Liver (tissue), 9 donors: ENCODE data around the gene SIPA1L3. TPM values are rescaled to one million over a fixed set of nuclear protein-coding genes. Genes with fewer than 3 reads are reported as not detected.

Experiments
- DNase-seq: peaks from one replicate; pipeline ENCODE4 v3.0.0-alpha.2; 2017; ENCODE audit warnings: low spot score
- H3K27ac ChIP-seq, 2 donors: one replicate each; pipeline ENCODE4 v1.7.0; 2013; ENCODE audit warnings: inconsistent platforms in 2 of 2, low read length in 2 of 2, control low read depth in 1 of 2, low read depth in 1 of 2, mild to moderate bottlenecking in 1 of 2
- H3K27me3 ChIP-seq, 4 donors: one replicate each; pipeline versions ENCODE4 v1.6.1 to v1.7.0; 2013; ENCODE audit warnings: low read length in 3 of 4, inconsistent platforms in 1 of 4, mild to moderate bottlenecking in 1 of 4, moderate library complexity in 1 of 4; ENCODE audit not compliant: control insufficient read depth in 4 of 4, insufficient read depth in 4 of 4
- H3K36me3 ChIP-seq, 4 donors: one replicate each; pipeline versions ENCODE4 v1.6.1 to v1.7.0; 2013; ENCODE audit warnings: low read length in 3 of 4, mild to moderate bottlenecking in 3 of 4, low read depth in 1 of 4, moderate library complexity in 1 of 4; ENCODE audit not compliant: control insufficient read depth in 4 of 4, insufficient read depth in 3 of 4
- H3K4me1 ChIP-seq, 4 donors: one replicate each; pipeline versions ENCODE4 v1.6.1 to v1.7.0; 2013; ENCODE audit warnings: low read length in 3 of 4, mild to moderate bottlenecking in 3 of 4, moderate library complexity in 1 of 4; ENCODE audit not compliant: control insufficient read depth in 4 of 4, insufficient read depth in 4 of 4
- H3K4me3 ChIP-seq, 3 donors: one replicate each; pipeline versions ENCODE4 v1.6.1 to v1.7.0; 2013; ENCODE audit warnings: low read length in 3 of 3, control low read depth in 1 of 3, low read depth in 1 of 3, mild to moderate bottlenecking in 1 of 3
- H3K9ac ChIP-seq, 2 donors: one replicate each; pipeline ENCODE4 v1.7.0; 2013; ENCODE audit warnings: low read length in 2 of 2, mild to moderate bottlenecking in 2 of 2, moderate library complexity in 2 of 2, control low read depth in 1 of 2, low read depth in 1 of 2
- H3K9me3 ChIP-seq, 4 donors: one replicate each; pipeline versions ENCODE4 v1.6.1 to v1.7.0; 2013; ENCODE audit warnings: low read length in 3 of 4; ENCODE audit not compliant: control insufficient read depth in 4 of 4
- EGR1 ChIP-seq, 2 donors: IDR thresholded peaks; 2 replicates each; pipeline ENCODE4 v1.6.1; 2016 to 2018; ENCODE audit warnings: antibody characterized with exemption in 2 of 2, low read depth in 2 of 2
- FOXA1 ChIP-seq: IDR thresholded peaks from 2 replicates; pipeline ENCODE4 v1.6.1; 2016; ENCODE audit warnings: antibody characterized with exemption
- FOXA2 ChIP-seq: IDR thresholded peaks from 2 replicates; pipeline ENCODE4 v1.6.1; 2016; ENCODE audit warnings: antibody characterized with exemption
- GABPA ChIP-seq, 2 donors: IDR thresholded peaks in 1 of 2; conservative IDR thresholded peaks in 1 of 2; 2 replicates each; pipeline ENCODE4 v1.6.1; 2016; ENCODE audit warnings: antibody characterized with exemption in 2 of 2, mild to moderate bottlenecking in 1 of 2, moderate library complexity in 1 of 2
- HNF4A ChIP-seq, 2 donors: conservative IDR thresholded peaks; 2 replicates each; pipeline ENCODE4 v1.6.1; 2016; ENCODE audit warnings: antibody characterized with exemption in 2 of 2, mild to moderate bottlenecking in 2 of 2
- HNF4G ChIP-seq: IDR thresholded peaks from 2 replicates; pipeline ENCODE4 v1.6.1; 2016; ENCODE audit warnings: antibody characterized with exemption
- JUND ChIP-seq, 2 donors: IDR thresholded peaks; 2 replicates each; pipeline ENCODE4 v1.6.1; 2016; ENCODE audit warnings: antibody characterized with exemption in 2 of 2
- NR2F2 ChIP-seq: IDR thresholded peaks from 2 replicates; pipeline ENCODE4 v1.6.1; 2016; ENCODE audit warnings: antibody characterized with exemption
- RAD21 ChIP-seq, 2 donors: IDR thresholded peaks; 2 replicates each; pipeline ENCODE4 v1.6.1; 2016; ENCODE audit warnings: antibody characterized with exemption in 2 of 2, mild to moderate bottlenecking in 2 of 2
- RXRA ChIP-seq, 2 donors: IDR thresholded peaks; 2 replicates each; pipeline ENCODE4 v1.6.1; 2017 to 2018; ENCODE audit warnings: antibody characterized with exemption in 2 of 2, mild to moderate bottlenecking in 1 of 2
- SP1 ChIP-seq: IDR thresholded peaks from 2 replicates; pipeline ENCODE4 v1.6.1; 2018; ENCODE audit warnings: antibody characterized with exemption, mild to moderate bottlenecking
- TAF1 ChIP-seq: conservative IDR thresholded peaks from 2 replicates; pipeline ENCODE4 v1.6.1; 2016; ENCODE audit warnings: antibody characterized with exemption, mild to moderate bottlenecking
- YY1 ChIP-seq: IDR thresholded peaks from 2 replicates; pipeline ENCODE4 v1.6.1; 2016; ENCODE audit warnings: antibody characterized with exemption, mild to moderate bottlenecking
- WGBS: extraction: QIAGEN DNeasy Blood & Tissue Kit; methylation state at CpG from one replicate; pipeline ENCODE4 v1.1.7; 2013; 5-methylcytosine and 5-hydroxymethylcytosine counted together
- polyA plus RNA-seq, 2 donors: library from polyadenylated mRNA; stranded (reverse) in 1 of 2; unstranded in 1 of 2; fragments of 200-250 nt in 1 of 2; fragments of >200 nt in 1 of 2; fragmentation: Nextera tagmentation in 1 of 2; extraction: Ambion mirVana in 1 of 2; gene quantifications; one replicate each; pipeline versions ENCODE4 v1.2.1 to v1.2.3, GENCODE V29; 2013 to 2015
- total RNA-seq, 2 donors: library from RNA; depleted of rRNA; stranded (reverse); fragments of >200 nt; gene quantifications; one replicate each; pipeline ENCODE4 v1.2.3, GENCODE V29; 2014
- TF ChIP-seq, protein P1 (sequence below): IDR thresholded peaks from 2 replicates; pipeline ENCODE4 v1.6.1; 2016; ENCODE audit warnings: antibody characterized with exemption
- TF ChIP-seq, protein P2 (sequence below): IDR thresholded peaks from 2 replicates; pipeline ENCODE4 v1.6.1; 2016; ENCODE audit warnings: antibody characterized with exemption, mild to moderate bottlenecking
- TF ChIP-seq, protein P3 (sequence below): IDR thresholded peaks from 2 replicates; pipeline ENCODE4 v1.6.1; 2016; ENCODE audit warnings: antibody characterized with exemption
- TF ChIP-seq, protein P4 (sequence below): fragments of 150-350 bp; IDR thresholded peaks from 2 replicates; pipeline ENCODE4 v1.5.1; 2017; ENCODE audit warnings: improper control_type of control experiment, low read depth, low read length; ENCODE audit not compliant: missing input control
- TF ChIP-seq, protein P5 (sequence below): IDR thresholded peaks from 2 replicates; pipeline ENCODE4 v1.6.1; 2016; ENCODE audit warnings: antibody characterized with exemption
- donor health status: healthy.
- donor health status: healthy.
- donor health status: healthy.
- donor health status: healthy.
- donor health status: healthy.

The SIPA1L3 gene
- total and polyA plus RNA-seq, 4 donors = 2.4 to 10.0 (median 4.4) TPM

DNA sequence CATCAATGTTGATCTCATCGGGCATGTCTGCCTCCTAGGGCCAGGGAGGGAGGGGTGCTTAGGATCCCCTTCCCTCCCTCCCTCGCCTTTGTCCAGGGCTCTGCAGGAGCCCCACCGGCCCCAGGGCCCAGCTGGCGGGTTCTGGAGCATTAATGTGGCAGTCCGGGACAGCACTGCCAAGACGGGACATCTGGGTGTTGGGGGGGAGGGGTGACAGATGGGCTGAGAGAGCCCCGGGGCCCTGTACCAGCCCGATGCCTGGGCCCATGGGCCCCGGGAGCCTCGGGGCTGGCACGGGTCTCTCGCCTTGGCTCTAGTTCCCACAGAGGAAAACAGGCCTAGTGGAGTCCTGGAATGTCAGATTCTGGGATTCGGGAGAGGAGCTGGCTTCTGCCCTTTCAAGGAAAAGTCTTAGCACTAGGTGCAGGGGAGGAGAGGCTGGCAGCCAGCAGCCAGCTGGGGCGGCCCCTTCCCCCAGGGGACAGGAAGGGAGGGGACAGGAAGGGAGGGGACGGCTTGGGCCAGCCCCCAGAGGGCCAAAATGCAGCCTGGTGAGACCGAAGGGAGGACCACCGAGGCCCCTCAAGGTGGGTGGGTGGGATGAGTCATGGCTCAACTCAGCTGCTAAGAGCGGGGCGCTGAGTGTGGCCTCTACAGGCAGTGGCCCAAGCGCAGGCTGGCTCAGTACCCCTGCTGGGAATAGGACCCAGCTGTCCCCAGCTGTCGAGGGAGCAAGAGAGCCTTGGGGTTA lies 346.1 kb downstream of the SIPA1L3 start:
- Histone ChIP-seq H3K9me3 (no peaks in the 10 kb centered on the region), H3K36me3 (no peaks in the 10 kb centered on the region), H3K27ac (peak overlapping the region; percentile 33 to 56), H3K9ac (no peak overlapping the region), H3K4me3 (no peak overlapping the region), H3K27me3 (peaks cover 0 to 6% (median 1%) of the 10 kb centered on the region in 4 donors), H3K4me1 (peaks cover 9 to 29% (median 13%) of the 10 kb centered on the region in 4 donors)
- DNase-seq = no peak
- no peak for TF ChIP-seq RXRA (IDR thresholded peaks at IDR 0.05)
- TF ChIP-seq NR2F2 = peak; percentile 27
- WGBS = 77% methylated on average over 21 of the region's 21 CpGs

DNA sequence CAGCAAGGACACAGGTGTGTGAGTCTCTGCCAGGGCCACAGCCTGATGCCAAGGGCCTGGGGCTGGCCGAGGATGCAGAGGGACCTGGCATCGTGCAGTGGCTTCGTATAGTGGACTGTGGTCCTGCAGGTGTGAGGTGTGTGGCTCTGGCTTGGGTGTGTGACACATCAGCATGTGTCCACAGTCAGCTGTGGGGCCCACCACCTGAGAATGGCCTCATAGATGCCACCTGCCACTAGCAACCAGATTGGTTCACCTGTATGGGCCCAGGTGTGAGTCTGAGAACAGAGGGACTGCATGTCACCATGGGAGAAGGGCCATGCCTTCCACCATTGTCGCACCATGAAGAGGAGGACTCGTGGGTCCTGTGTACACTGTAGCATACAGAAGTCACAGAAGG lies 346.8 kb downstream of the SIPA1L3 start:
- H3K4me3 ChIP-seq = no peak overlapping the region
- WGBS = 93% methylated on average over 5 of the region's 5 CpGs
- TF ChIP-seq RXRA (IDR thresholded peaks at IDR 0.05) (no peak), NR2F2 (no peak), HNF4G (no peak), FOXA1 (no peak), FOXA2 (no peak), SP1 (no peak), RAD21 (IDR thresholded peaks at IDR 0.05) (no peak), JUND (IDR thresholded peaks at IDR 0.05) (no peak), GABPA (IDR thresholded peaks at IDR 0.05 in 1 of 2, conservative IDR thresholded peaks at IDR 0.05 in 1 of 2) (no peak), HNF4A (conservative IDR thresholded peaks at IDR 0.05) (no peak), TAF1 (no peak), EGR1 (IDR thresholded peaks at IDR 0.05; ENCODE audit: low read depth in 2 of 2) (no peak), YY1 (no peak)
- TF ChIP-seq, protein P1, sequence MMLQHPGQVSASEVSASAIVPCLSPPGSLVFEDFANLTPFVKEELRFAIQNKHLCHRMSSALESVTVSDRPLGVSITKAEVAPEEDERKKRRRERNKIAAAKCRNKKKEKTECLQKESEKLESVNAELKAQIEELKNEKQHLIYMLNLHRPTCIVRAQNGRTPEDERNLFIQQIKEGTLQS = no peak
- TF ChIP-seq, protein P2, sequence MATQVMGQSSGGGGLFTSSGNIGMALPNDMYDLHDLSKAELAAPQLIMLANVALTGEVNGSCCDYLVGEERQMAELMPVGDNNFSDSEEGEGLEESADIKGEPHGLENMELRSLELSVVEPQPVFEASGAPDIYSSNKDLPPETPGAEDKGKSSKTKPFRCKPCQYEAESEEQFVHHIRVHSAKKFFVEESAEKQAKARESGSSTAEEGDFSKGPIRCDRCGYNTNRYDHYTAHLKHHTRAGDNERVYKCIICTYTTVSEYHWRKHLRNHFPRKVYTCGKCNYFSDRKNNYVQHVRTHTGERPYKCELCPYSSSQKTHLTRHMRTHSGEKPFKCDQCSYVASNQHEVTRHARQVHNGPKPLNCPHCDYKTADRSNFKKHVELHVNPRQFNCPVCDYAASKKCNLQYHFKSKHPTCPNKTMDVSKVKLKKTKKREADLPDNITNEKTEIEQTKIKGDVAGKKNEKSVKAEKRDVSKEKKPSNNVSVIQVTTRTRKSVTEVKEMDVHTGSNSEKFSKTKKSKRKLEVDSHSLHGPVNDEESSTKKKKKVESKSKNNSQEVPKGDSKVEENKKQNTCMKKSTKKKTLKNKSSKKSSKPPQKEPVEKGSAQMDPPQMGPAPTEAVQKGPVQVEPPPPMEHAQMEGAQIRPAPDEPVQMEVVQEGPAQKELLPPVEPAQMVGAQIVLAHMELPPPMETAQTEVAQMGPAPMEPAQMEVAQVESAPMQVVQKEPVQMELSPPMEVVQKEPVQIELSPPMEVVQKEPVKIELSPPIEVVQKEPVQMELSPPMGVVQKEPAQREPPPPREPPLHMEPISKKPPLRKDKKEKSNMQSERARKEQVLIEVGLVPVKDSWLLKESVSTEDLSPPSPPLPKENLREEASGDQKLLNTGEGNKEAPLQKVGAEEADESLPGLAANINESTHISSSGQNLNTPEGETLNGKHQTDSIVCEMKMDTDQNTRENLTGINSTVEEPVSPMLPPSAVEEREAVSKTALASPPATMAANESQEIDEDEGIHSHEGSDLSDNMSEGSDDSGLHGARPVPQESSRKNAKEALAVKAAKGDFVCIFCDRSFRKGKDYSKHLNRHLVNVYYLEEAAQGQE = no peak
- TF ChIP-seq, protein P3, sequence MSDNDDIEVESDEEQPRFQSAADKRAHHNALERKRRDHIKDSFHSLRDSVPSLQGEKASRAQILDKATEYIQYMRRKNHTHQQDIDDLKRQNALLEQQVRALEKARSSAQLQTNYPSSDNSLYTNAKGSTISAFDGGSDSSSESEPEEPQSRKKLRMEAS = no peak
- TF ChIP-seq, protein P4, sequence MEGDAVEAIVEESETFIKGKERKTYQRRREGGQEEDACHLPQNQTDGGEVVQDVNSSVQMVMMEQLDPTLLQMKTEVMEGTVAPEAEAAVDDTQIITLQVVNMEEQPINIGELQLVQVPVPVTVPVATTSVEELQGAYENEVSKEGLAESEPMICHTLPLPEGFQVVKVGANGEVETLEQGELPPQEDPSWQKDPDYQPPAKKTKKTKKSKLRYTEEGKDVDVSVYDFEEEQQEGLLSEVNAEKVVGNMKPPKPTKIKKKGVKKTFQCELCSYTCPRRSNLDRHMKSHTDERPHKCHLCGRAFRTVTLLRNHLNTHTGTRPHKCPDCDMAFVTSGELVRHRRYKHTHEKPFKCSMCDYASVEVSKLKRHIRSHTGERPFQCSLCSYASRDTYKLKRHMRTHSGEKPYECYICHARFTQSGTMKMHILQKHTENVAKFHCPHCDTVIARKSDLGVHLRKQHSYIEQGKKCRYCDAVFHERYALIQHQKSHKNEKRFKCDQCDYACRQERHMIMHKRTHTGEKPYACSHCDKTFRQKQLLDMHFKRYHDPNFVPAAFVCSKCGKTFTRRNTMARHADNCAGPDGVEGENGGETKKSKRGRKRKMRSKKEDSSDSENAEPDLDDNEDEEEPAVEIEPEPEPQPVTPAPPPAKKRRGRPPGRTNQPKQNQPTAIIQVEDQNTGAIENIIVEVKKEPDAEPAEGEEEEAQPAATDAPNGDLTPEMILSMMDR = no peak
- TF ChIP-seq, protein P5, sequence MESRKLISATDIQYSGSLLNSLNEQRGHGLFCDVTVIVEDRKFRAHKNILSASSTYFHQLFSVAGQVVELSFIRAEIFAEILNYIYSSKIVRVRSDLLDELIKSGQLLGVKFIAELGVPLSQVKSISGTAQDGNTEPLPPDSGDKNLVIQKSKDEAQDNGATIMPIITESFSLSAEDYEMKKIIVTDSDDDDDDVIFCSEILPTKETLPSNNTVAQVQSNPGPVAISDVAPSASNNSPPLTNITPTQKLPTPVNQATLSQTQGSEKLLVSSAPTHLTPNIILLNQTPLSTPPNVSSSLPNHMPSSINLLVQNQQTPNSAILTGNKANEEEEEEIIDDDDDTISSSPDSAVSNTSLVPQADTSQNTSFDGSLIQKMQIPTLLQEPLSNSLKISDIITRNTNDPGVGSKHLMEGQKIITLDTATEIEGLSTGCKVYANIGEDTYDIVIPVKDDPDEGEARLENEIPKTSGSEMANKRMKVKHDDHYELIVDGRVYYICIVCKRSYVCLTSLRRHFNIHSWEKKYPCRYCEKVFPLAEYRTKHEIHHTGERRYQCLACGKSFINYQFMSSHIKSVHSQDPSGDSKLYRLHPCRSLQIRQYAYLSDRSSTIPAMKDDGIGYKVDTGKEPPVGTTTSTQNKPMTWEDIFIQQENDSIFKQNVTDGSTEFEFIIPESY = no peak
- no peak for DNase-seq
- H3K9me3 ChIP-seq = no peaks in the 10 kb centered on the region
- H3K36me3 ChIP-seq = no peaks in the 10 kb centered on the region
- peaks cover 9 to 29% (median 13%) of the 10 kb centered on the region in 4 donors for H3K4me1 ChIP-seq
- peak overlapping the region; percentile 33 to 56 for H3K27ac ChIP-seq
- no peak overlapping the region for H3K9ac ChIP-seq
- peaks cover 0 to 6% (median 1%) of the 10 kb centered on the region in 4 donors for H3K27me3 ChIP-seq
